C4-2B (cell line): Measurements from ENCODE around the gene CAVIN2.

Experiments used
- CTCF ChIP-seq: fragments of 450-650 bp; conservative IDR thresholded peaks from 2 replicates; pipeline ENCODE4 v1.5.1; 2017; ENCODE audit warnings: mild to moderate bottlenecking
- ZFX ChIP-seq: fragments of 450-650 bp; IDR thresholded peaks from 2 replicates; pipeline ENCODE4 v1.6.1; 2017

GRCh38 chr2:191856111-191856876 is 9.4 kb upstream of the CAVIN2 start:
- TF ChIP-seq CTCF (no peak), ZFX (no peak)
